Nephron progenitor cell (in vitro differentiated cells): ENCODE data around the gene NR3C1.

Experiments
- DNase-seq: peaks from one replicate; pipeline ENCODE4 v3.0.0; 2021
- H3K27ac Mint-ChIP-seq: 2 replicates; pipeline ENCODE4 v1.8.0; 2021; ENCODE audit warnings: mild to moderate bottlenecking, moderate library complexity, mixed read lengths
- H3K27me3 Mint-ChIP-seq: 2 replicates; pipeline ENCODE4 v1.8.0; 2021; ENCODE audit warnings: mild to moderate bottlenecking, low read depth, mixed read lengths; ENCODE audit not compliant: poor library complexity
- H3K36me3 Mint-ChIP-seq: 2 replicates; pipeline ENCODE4 v1.8.0; 2021; ENCODE audit warnings: low read depth, mixed read lengths
- H3K4me1 Mint-ChIP-seq: 2 replicates; pipeline ENCODE4 v1.8.0; 2021; ENCODE audit warnings: mixed read lengths
- H3K4me3 Mint-ChIP-seq: 2 replicates; pipeline ENCODE4 v1.8.0; 2021; ENCODE audit warnings: mild to moderate bottlenecking, moderate library complexity, mixed read lengths
- H3K9me3 Mint-ChIP-seq: 2 replicates; pipeline ENCODE4 v1.8.0; 2021; ENCODE audit warnings: mild to moderate bottlenecking, moderate library complexity, mixed read lengths
- CTCF ChIP-seq: fragments of 200-600 bp; sonication (generic); IDR thresholded peaks from 2 replicates; pipeline ENCODE4 v1.5.0; 2021; ENCODE audit warnings: antibody characterized with exemption

Gene NR3C1

DNA sequence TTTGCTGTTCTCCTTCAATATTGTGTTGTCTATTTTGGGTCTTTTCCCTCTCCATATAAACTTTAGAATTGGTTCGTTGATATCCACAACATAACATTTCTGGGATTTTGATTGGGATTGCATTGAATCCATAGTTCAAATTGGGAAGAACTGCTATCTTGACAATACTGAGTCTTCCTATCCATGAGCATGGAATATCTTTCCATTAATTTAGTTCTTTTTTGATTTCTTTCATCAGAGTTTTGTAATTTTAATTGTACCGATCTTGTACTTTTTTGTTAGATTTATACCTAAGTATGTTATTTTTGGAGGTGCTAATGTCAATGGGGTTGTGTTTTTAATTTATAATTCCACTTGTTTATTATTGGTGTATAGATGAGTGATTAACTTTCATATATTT, 135.1 kb downstream of the NR3C1 start:
- no peaks in the 10 kb centered on the region for H3K4me1 Mint-ChIP-seq
- H3K27me3 Mint-ChIP-seq = peaks cover 2% of the 10 kb centered on the region
- H3K9me3 Mint-ChIP-seq = peaks cover 50% of the 10 kb centered on the region
- peaks cover 16% of the 10 kb centered on the region for H3K36me3 Mint-ChIP-seq
- no peak for DNase-seq
- TF ChIP-seq CTCF = no peak
- H3K4me3 Mint-ChIP-seq = no peak overlapping the region
- no peak overlapping the region for H3K27ac Mint-ChIP-seq

- H3K27me3 Mint-ChIP-seq = peaks cover 2% of the 10 kb centered on the region
- H3K36me3 Mint-ChIP-seq = peaks cover 16% of the 10 kb centered on the region
- H3K27ac Mint-ChIP-seq = no peak overlapping the region
- no peaks in the 10 kb centered on the region for H3K4me1 Mint-ChIP-seq
- H3K4me3 Mint-ChIP-seq = no peak overlapping the region
- TF ChIP-seq CTCF = no peak
- no peak for DNase-seq
- H3K9me3 Mint-ChIP-seq = peaks cover 50% of the 10 kb centered on the region
These were observed 136.3 kb downstream of the NR3C1 start for GRCh38 chr5:143267186-143267585.

DNA sequence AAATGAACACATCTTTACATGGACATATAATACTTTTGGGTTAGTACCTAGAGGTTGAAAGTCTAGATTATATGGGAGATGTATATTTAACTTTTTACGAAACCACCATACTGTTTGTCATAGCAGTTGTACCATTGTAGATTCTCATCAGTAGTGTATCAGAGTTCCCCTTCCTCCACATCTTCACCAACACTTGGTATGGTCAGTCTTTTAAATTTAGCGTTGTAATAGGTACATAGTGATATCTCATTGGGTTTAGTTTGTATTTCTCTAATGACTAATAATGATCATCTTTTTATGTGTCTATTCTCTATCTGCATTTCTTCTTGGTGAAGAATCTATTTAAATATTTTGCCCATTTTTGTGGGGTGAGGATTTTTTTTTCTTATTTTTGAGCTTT, 137.5 kb downstream of the NR3C1 start:
- no peak for DNase-seq
- Mint-ChIP-seq H3K9me3 (peaks cover 50% of the 10 kb centered on the region), H3K36me3 (peaks cover 16% of the 10 kb centered on the region), H3K27me3 (peaks cover 2% of the 10 kb centered on the region), H3K4me3 (no peak overlapping the region), H3K4me1 (no peaks in the 10 kb centered on the region), H3K27ac (no peak overlapping the region)
- TF ChIP-seq CTCF = no peak

- Mint-ChIP-seq H3K27me3 (peaks cover 4% of the 10 kb centered on the region), H3K36me3 (peaks cover 2% of the 10 kb centered on the region), H3K4me1 (no peaks in the 10 kb centered on the region), H3K4me3 (no peak overlapping the region), H3K9me3 (peaks cover 27% of the 10 kb centered on the region), H3K27ac (no peak overlapping the region)
- no peak for TF ChIP-seq CTCF
- no peak for DNase-seq
These were observed 140.1 kb downstream of the NR3C1 start for GRCh38 chr5:143263272-143263810.

- Mint-ChIP-seq H3K27me3 (peaks cover 6% of the 10 kb centered on the region), H3K27ac (no peak overlapping the region), H3K4me3 (no peak overlapping the region), H3K4me1 (no peaks in the 10 kb centered on the region), H3K9me3 (peaks cover 20% of the 10 kb centered on the region), H3K36me3 (no peaks in the 10 kb centered on the region)
- TF ChIP-seq CTCF = no peak
- no peak for DNase-seq
These were observed 140.9 kb downstream of the NR3C1 start for GRCh38 chr5:143262393-143263174.
